GM19324 (cell line): ENCODE measurements around the gene SEPHS2.
A peak's percentile ranks its signal among the peaks of the same experiment; 100 is the strongest.
"Not testable (repeated sequence)": the region's sequence is repeated elsewhere in the genome, so short reads cannot be mapped to it uniquely, and the experiment has no call there.

Source experiments
- ATAC-seq: cut with Tn5 transposase; IDR thresholded peaks from one replicate; pipeline ENCODE4 v1.9.1; 2021; ENCODE audit warnings: mild to moderate bottlenecking, moderate library complexity; ENCODE audit not compliant: unreplicated experiment, low FRiP score

SEPHS2 gene

DNA sequence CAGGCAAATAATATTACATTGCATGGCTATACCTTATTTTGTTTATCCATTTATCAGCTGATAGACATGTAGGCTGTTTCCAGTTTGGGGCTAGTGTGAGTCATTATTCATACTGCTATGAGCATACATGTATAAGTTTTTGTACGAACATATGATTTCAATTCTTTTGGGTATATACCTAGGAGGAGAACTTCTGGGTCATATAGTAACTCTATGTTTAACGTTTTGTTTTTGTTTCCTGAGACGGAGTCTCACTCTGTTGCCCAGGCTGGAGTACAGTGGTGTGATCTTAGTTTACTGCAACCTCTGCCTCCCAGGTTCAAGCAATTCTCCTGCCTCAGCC lies 24.5 kb upstream of the SEPHS2 start:
- no peak for ATAC-seq

GRCh38 chr16:30464078-30464477 lies 18.4 kb upstream of the SEPHS2 start:
- ATAC-seq = no peak

- not testable (repeated sequence) for ATAC-seq
Observed at GRCh38 chr16:30461426-30461825, 15.8 kb upstream of the SEPHS2 start.

DNA sequence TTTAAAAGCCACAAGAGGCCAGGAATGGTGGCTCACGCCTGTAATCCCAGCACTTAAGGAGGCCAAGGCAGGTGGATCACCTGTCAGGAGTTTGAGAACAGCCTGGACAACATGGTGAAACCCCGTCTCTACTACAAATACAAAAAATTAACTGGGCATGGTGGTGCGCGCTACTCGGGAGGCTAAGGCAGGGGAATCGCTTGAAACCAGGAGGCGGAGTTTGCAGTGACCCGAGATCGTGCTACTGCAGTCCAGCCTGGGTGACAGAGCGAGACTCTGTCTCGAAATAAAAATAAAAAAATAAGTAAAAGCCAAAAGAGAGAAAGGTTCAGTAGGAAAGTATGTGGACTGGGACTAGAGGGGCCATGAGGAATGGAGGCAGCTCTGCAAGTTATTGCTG lies 13.8 kb upstream of the SEPHS2 start:
- peak; percentile 7 for ATAC-seq

DNA sequence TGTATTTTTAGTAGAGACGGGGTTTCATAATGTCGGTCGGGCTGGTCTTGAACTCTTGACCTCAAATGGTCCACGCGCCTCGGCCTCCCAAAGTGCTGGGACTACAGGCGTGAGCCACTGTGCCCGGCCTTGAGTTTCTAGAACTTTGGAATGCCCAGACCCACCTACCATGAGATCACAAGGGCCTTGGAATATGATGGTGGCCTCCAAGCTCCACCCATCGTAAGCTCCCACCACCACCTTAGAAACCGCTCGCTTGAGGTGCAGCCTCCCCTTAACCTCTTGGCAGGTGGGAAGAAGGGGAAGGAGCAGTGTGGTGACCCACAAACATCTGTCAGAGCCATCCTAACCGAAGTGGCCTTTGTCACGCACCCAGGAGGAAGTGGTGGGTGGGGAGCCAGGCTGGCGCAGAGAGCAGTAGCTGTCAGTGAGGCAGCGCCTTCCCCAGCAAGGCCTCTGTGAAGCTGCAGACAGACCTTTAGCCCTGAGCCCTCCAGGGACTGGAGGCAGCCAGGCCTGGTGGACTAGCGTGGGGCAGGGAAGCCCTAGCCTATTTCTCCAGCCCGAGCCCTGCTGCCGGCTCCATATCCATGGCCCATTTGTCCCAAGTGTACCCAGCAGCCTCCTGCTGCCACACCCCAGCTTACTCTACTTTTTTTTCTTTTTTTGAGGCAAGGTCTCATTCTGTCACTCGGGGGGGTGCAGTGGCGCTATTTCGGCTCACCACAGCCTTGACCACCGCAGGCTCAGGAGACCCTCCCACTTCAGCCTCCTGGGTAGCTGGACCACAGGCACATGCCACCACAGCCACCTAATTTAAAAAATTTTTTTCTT lies 13.1 kb upstream of the SEPHS2 start:
- peak; percentile 86 for ATAC-seq

- no peak for ATAC-seq
Observed at GRCh38 chr16:30457743-30458560, 12.3 kb upstream of the SEPHS2 start.

DNA sequence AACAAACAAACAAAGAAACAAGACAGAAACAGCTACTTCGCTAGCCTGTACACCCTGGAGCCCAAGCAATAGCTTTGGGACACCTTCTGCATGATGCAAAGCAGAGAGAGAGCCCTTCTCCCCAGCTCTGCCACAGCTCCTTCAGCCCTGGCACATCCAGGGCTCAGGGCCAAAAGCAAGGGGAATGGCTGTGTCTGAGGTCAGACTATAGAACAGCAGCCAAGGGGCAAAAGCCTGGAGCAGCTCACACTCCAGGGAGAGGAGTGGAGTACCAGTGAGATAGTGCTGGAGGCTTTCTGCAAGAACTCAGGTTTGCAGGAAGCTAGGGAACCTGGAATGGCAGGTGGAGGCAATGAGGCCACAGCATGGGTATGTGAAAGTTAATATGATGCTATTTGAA lies 11.6 kb upstream of the SEPHS2 start:
- no peak for ATAC-seq

DNA sequence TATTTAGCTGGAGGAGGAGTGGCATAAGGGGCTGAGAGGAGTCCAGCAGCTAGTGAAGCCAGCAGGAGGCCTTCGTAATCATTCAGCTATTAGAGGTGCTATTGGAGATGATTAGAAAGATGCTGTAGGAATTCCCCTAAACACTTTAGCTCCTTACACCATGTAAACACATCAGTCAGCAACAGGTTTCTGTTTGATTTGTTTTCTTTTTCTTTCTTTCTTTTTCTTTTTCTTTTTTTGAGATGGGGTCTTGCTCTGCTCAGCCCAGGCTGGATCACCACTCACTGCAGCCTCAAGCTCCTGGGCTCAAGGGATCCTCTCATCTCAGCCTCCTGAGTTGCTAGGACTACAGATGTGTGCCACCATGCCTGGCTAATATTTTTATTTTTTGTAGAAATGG lies 10.6 kb upstream of the SEPHS2 start:
- ATAC-seq = no peak

DNA sequence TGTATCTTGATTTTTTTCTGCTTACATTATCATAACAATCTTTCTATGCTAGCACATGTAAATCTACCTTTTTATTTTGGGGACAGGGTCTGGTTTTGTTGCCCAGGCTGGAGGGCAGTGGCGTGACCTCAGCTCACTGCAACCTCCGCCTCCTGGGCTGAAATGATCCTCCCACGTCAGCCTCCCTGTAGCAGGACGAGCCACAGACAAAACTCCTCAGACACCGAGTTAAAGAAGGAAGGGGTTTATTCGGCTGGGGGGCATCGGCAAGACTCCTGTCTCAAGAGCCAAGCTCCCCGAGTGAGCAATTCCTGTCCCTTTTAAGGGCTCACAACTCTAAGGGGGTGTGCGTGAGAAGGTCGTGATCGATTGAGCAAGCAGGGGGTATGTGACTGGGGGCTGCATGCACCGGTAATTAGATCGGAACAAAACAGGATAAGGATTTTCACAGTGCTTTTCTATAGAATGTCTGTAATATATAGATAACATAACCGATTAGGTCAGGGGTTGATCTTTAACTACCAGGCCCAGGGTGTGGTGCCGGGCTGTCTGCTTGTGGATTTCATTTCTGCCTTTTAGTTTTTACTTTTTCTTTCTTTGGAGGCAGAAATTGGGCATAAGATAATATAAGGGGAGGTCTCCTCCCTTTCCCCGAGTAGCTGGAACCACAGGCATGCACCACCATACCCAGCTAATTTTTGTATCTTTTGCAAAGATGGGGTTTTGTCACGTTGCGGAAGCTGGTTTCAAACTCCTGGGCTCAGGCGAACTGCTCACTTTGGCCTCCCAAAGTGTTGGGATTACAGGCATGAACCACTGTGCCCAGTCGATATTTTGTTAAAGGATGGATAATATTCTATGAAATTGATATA lies 7.3 kb upstream of the SEPHS2 start:
- ATAC-seq = not testable (repeated sequence)

- no peak for ATAC-seq
Observed at GRCh38 chr16:30449116-30449435, 3.4 kb upstream of the SEPHS2 start.

GRCh38 chr16:30447512-30448226 lies 2.0 kb upstream of the SEPHS2 start:
- ATAC-seq = no peak

DNA sequence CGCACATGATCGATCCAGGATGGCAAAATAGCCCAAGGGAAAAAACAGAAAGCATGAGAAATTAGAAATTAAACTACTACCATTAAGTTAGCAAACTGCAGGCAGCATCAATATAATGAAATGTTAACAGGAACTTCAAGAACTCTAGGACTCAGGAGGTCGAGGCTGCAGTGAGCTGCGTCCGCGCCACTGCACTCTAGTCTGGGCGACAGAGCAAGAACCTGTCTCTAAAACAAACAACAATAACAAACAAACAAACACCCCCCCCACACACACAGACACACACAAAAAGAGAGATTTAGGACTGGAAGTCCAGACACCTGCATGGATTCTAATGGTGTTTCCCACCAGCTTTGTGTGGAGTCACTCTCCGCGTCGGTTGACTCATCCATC lies 525 bp upstream of the SEPHS2 start:
- no peak for ATAC-seq

GRCh38 chr16:30445149-30445407 lies 596 bp downstream of the SEPHS2 start:
- no peak for ATAC-seq

GRCh38 chr16:30444231-30445148 lies 1.2 kb downstream of the SEPHS2 start:
- ATAC-seq = no peak

DNA sequence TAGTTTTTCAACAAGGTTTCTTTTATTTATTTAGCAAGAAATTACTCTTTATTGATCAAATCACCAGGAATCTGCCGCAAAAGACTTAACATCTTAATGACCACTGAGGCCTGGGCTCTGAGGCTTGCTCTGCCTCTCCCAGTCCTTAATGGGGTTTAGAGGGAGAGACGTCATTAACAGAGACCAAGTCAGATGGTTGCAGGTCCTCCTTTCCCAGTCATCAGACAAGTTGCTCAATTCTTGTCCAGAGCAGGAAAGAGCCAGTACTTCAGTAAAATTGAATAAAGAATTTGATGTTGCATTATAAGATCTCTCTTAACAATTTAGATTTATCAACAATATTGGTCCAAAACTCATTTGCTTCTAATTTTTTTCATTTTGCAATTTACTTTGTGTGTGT lies 2.0 kb downstream of the SEPHS2 start:
- no peak for ATAC-seq

DNA sequence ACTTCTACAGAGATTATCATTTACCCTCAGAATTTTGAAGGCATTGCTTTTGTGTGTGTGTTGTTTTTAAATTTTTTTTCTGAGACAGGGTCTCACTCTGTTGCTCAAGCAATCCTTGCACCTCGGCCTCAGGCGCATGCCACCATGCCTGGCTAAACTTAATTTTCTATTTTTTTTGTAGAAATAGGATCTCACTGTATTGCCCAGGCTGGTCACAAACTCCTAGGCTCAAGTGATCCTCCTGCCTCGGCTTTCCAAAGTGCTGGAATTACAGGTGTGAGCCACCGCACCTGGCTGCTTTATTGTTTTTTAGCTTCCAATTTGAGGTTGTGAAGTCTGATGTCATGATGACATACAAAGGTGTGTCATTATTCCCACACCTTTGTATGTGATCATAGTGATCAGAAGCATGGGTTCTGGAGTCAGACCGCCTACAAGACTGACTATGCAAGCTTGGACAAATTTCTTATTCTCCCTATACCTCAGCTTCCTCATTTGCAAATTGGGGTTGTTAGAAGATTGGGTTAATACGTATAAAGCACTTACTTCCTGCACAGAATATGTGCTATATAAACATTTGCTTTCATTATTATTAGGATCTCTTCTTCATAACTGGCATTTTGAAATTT lies 5.8 kb downstream of the SEPHS2 start:
- ATAC-seq = no peak

DNA sequence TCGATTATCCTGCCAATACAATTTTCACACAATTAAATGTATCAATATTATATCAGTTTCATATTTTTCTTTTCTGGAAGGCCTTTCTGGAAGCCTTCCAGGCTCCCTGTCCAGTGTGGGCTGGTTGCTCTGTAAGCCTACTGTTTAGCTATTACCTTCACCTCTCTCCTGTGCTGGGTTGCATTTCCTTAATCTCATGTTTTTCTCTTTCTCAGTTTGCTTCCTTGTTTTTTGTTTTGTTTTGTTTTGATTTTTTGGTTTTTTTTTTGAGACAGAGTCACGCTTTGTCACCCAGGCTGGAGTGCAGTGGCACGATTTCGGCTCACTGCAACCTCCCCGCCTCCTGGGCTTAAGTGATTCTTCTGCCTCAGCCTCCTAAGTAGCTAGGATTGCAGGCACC lies 6.8 kb downstream of the SEPHS2 start:
- ATAC-seq = no peak

DNA sequence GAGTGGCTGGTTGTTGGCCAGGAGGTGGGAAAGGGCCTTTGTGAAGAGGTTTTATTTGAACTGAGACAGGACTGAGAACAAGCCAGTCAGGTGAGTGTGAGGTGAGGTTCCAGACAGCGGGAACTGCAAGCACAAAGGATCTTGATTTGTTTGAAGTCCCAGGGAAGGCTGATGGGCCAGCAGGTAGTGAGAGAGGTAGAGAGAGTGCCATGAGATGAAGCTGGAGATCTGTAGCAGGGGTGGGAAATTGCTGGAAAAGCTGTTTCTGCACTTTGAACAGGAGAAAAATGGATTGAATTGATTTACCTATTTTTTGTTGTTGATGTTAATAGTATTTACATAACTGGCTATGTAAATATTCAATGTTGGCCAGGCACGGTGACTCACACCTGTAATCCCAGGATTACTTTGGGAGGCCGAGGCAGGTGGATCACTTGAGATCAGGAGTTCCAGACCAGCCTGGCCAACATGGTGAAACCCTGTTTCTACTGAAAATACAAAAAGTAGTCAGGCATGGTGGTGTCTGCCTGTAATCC lies 8.1 kb downstream of the SEPHS2 start:
- ATAC-seq = no peak

DNA sequence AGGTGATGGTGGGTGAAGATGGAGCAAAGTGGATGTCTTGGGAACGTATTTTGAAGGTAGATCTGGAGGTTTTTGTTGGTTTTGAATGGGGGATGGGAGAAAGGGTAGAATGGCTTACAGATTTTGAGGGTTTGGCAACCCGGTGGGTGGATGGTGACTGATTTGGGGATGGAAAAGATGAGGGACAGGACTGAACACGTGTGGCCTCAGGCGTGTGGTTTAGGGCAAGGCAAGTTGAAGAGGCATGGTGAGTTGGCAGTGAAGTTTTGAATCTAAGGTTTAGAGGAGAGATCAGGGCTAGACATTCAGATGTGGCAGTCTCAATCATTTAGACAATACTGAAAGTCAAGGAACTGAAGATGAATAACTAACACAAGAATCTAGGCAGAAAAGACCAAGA lies 10.8 kb downstream of the SEPHS2 start:
- no peak for ATAC-seq
